ENCODE measurements around the gene TTC33.

DNA sequence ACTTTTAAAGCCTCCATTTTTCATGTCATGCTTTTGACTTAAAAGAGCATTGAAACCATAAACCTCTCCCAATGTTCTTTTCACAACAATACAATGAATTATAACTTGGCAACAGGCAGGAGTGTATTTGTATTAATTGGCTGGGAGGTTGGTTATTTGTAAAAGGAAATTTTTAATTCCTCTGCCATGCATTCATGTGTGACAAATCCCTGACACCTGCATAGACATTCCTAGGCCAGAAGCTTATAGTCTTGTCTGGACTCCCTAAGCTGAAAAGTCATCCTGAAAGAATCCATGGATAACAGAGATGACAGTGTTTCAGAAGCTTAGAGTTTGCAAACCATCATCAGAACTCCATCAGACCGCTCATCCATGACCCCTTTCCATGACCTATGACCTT lies 152.4 kb downstream of the TTC33 start:
- TF ChIP-seq POLR2AphosphoS5 (IDR thresholded peaks at IDR 0.05) = no peak
- TF ChIP-seq, protein P1, sequence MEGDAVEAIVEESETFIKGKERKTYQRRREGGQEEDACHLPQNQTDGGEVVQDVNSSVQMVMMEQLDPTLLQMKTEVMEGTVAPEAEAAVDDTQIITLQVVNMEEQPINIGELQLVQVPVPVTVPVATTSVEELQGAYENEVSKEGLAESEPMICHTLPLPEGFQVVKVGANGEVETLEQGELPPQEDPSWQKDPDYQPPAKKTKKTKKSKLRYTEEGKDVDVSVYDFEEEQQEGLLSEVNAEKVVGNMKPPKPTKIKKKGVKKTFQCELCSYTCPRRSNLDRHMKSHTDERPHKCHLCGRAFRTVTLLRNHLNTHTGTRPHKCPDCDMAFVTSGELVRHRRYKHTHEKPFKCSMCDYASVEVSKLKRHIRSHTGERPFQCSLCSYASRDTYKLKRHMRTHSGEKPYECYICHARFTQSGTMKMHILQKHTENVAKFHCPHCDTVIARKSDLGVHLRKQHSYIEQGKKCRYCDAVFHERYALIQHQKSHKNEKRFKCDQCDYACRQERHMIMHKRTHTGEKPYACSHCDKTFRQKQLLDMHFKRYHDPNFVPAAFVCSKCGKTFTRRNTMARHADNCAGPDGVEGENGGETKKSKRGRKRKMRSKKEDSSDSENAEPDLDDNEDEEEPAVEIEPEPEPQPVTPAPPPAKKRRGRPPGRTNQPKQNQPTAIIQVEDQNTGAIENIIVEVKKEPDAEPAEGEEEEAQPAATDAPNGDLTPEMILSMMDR (IDR thresholded peaks at IDR 0.05) = no peak
- no peak for TF ChIP-seq POLR2A (IDR thresholded peaks at IDR 0.05)
- TF ChIP-seq EP300 (IDR thresholded peaks at IDR 0.05) = no peak

All from suprapubic skin (tissue), 4 donors.